Ovary (tissue), 3 donors: ENCODE results near the gene DNAAF1.

ENCODE experiments used
- CTCF ChIP-seq, 3 donors: fragments of 450-650 bp in 2 of 3; fragments of 200-600 bp in 1 of 3; IDR thresholded peaks; one replicate each; pipeline versions ENCODE4 v1.5.1 to v1.8.0; 2016 to 2022; ENCODE audit warnings: antibody characterized with exemption in 3 of 3, mild to moderate bottlenecking in 1 of 3
- POLR2A ChIP-seq: fragments of 450-650 bp; IDR thresholded peaks from one replicate; pipeline ENCODE4 v1.6.1; 2017; ENCODE audit warnings: antibody characterized with exemption, mild to moderate bottlenecking, moderate library complexity
- donor health status: DM: no; HTN: no; CAD: no.

DNA sequence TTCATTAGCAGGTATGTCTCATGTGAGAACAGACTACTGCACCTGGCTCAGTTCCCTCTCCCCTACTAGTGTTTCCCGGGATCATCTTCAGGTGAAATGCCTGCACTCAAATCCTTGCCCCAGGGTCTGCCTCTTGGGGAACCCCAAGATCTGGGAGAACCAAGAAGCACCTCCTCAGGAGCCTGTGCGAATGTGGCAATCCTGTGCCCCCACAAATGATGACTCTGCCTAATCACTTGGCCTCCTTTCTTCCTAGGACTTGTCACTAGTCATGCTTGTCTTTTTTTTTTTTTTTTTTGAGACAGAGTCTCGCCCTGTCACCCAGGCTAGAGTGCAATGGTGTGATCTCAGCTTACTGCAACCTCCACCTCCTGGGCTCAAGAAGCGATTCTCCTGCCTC lies 67.5 kb downstream of the DNAAF1 start:
- TF ChIP-seq CTCF (IDR thresholded peaks at IDR 0.05) (no peak), POLR2A (no peak)
